CD4-positive, alpha-beta T cell treated with Interleukin-6 at 100 ng/mL for 8 hours (primary cell): ENCODE data around the gene RBM12.

Source experiments
- DNase-seq: peaks from one replicate; pipeline ENCODE4 v3.0.0-alpha.2; 2020; ENCODE audit warnings: mixed read lengths, low spot score

The RBM12 gene

DNA sequence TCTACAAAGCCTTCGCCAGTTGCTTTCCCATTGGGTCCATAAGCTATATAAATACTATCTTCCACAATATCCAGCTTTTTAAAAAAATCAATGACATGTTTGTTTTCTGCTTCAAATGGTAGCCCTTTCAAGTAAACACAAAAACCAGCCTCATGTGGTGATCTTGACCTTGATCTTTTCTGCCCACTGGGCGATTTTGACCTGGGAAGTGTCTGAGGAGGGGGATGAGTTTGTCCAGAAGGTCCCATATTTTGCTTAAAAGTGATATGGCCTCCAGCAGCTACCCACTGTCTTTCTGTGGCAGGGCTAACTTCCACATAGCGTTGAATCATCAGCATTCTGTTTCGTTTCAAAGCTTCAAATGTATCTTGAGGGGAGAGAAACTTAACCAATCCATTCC lies 10.8 kb downstream of the RBM12 start:
- DNase-seq: no peak

DNA sequence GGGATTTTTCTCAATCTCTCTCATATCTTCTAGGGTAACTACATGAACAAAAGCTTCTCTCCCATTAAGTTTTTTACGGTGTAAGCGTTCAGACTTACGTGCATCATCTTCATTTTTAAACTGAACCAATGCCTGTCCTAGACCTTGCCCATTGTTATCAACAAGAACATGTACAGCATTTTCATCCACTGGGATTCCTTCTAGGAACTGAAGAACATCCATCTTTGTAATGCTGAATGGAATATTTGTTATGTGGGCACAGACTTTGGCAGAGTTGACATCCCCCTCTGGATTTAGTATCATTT lies 11.3 kb downstream of the RBM12 start:
- DNase-seq: no peak

DNA sequence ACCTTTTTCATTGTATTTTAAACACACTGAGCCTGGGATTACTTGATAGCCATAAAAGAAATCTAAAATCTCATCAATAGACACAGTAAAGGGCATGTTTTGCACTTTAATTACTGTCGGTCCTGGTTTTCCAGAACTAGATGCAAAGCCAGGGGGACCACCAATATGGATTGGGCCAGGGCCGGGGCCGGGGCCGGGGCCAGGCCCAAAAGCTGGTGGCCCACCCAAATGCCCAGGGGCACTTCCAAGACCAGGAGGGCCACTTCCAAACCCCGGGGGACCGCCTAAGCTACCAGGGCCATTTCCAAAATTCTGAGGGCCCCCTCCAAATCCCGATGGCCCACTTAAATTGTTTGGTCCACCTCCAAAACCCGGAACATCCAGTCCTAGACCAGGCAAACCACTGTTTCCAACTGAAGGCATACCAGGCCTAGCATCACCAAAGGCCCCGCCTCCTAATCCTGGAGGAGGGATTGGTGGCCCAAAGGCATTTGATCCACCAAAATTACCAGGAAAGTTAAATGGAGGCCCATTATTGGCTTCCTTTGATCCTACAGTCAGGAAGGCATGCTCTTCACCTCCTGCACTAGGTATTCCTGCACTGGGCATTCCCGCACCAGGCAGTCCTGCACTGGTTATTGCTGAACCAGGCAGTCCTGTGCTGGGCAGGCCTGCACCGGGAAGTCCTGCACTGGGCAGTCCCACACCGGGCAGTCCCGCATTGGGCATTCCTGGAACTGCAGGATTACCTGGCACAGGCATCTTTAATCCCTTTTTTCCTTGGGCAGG lies 11.9 kb downstream of the RBM12 start:
- no peak for DNase-seq

DNA sequence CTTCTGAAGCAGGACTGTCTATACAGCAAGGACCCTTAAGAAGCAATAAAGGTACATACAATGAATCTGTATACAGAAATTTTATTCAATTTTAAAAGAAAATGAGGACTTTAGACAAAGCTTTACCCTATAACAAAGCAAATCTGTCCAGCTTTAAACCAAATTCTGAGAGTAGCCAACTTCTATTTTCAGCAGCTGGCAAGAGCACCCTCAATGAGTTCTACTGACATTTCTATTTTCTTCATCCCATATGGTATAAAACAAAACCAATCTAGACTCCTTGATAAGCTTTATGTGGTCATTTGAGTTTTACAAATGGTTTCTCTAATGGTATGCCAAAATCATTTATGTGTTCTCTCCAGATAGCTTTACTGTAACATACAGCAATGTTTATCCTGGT lies 12.7 kb downstream of the RBM12 start:
- no peak for DNase-seq

DNA sequence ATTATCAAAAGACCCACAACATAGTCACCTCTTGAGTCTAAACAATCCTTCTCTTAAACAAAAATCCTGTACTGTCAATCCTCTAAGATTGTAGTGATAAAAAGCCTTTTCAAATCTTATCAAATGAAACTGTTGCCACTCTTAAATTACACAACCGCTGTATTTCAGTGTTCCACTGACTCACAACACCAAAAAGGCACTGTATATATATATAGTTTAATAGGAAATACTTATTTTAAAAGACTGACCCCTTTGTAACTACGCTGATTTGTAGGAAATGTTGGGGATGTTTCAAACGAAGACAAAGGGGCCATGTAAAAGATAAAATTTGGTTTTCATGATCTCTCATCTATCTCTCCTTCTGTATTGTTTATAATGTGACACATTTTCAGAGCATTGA lies 14.1 kb downstream of the RBM12 start:
- no peak for DNase-seq

DNA sequence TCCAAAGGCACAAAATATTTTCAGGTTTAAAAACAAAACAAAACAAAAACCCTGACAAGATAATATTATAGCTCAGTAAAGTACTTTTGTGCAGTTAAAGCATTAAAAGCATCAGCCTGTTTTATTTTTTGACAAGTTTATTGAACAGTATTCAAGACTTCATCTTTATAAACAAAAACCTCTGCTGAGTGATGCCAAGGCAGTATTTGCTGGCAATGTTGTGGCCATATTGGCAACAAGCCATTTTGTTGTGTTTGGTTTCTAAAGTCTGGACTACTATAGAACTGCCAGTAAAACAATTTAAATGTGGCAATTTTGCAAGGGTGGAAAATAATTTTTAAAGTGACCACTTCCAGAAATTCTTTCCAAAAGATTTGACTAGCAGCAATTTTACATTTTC lies 15.9 kb downstream of the RBM12 start:
- no peak for DNase-seq

DNA sequence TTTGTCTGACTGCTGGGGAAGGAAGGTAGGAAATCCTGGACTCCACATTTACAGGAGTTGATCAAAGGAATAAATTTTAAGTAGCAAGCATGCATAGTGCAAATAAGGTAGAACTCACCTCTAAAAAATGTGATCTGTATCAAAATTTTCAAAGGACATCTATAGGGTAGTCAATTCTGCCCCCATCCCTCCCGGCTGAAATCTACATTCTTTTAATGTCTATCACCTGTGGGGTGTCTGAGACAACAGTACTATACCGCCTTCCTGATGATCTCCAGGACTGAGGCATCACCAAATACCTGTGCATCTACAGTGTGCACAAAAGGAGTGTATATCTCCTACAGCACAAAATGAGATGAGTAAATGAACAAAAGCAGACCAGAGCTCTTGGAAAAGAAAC lies 19.9 kb downstream of the RBM12 start:
- DNase-seq: no peak

DNA sequence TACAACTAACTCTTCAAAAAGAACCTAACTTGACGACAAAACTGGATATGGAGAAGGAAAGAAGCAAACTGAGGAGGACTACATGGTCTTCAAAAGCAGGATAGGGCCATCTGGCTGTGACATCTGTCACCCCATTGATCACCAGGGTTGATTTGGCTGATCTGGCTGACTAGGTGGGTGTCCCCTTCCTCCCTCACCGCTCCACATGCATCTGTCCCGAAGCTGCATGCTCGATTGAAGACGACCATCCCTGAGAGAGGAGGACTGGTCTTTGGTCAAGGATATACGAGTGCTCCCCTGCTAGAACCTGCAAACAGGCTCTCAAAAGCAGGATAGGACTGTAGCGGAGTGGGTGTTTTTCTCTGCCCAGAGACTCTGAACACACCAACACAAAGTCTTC lies 21.7 kb downstream of the RBM12 start:
- DNase-seq: no peak

DNA sequence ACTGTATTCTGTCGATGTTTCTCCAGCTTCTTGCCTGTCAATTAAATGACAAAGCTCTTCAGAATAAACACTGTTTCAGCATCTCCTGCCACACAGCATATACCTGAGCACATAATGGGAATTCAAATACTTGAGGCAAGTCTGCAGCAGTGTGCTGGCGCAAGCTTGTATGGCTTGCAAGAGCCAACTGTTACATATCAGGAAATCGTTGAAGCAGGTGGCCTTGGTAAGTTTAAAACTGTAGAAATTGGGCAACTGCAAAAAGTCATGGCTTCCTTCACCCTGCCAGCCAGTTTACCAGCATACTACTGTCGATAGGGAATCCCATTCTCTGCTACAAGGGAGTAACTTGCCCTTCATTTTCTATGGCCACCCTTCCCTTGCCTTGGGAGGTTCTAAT lies 23.0 kb downstream of the RBM12 start:
- no peak for DNase-seq

DNA sequence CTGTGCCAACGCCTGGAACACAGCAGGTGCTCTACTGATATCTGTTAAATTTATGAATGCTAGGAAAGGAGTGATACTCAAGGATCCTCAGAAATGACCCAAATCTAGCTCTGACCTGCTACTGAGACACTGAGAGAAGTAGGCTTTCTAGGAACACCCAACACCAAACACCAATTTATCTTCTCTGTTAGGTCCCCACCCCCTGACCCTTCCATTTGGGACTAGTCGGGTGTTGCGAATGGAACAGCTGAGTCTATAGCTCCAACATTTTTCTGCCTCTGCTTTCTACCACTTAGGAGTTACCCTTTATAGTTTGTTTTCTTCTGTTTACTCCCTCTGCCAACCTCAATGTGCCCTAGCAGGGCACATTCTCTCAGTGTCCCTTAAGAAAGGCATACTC lies 24.0 kb downstream of the RBM12 start:
- no peak for DNase-seq

DNA sequence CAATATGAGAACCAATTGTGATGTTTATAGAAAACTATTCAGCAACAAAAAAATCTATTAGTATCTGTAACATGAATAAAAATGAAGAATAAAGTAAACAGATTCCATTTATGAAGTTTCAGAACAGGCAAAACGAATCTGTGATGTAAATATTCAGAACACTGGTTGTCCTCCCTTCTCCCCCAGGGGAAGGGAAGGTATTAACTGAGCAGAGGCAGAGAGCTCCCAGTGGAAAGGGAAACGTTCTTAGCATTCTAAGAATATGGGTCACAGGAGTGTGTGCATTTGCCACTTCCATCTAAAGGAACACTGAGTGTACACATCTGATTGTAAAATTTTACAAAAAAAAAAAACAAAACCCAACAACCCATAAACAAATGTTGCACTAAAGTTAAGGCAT lies 25.9 kb downstream of the RBM12 start:
- no peak for DNase-seq

DNA sequence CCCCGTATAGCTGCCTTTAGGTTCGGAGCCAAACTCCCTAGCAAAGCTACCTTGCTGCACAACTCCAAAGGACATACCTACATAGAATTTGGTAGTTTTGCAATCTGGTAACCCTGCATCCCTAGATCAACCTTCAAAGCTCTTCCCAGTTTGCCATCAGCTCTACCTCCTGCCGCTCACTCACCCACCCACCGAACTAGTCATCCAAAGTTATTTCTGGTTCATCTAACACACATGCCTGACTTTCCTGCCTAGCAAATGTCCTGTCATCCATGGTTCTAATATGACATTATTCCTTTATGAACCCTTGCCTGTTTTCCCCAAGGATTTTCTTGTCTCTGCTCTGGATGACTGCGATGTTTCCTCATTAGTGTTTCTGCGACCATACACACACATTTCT lies 27.4 kb downstream of the RBM12 start:
- no peak for DNase-seq

DNA sequence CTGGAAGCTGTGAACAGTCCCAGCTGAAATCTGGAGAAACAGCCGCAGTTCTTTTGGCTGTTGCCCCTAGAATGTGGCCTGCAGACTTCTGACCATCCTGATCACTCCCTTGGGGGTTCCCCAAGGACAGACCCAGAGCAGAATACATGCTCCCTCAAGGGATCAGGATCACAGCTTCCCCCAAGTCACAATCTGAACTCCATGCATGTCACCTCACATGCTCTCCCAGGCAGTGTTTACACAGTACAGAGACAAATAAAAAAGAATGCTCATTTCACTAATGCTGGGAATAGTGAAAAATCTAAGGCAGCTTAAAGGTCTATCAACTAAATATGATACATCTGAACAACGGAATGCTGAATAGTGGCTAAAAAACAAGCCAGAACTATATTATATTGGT lies 28.6 kb downstream of the RBM12 start:
- DNase-seq: no peak

DNA sequence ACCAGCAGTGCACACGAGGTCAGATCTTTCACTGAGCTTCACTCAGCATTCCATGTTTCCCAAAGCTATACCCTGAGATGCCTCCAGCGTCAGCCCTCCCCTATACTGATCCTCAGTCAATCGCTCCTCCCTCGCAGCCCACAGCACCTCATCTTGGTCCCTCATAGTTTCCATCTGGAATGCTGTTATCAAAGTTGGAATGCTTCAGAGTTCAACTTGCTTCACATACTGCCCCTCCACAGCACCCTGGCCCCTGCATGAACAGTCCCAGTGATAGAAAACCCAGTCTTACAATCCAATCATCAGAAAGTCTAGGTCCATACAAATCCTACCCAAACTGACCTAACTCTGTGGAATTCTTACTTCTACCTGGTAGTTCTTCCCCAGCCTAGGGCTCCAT lies 29.0 kb downstream of the RBM12 start:
- DNase-seq: no peak

DNA sequence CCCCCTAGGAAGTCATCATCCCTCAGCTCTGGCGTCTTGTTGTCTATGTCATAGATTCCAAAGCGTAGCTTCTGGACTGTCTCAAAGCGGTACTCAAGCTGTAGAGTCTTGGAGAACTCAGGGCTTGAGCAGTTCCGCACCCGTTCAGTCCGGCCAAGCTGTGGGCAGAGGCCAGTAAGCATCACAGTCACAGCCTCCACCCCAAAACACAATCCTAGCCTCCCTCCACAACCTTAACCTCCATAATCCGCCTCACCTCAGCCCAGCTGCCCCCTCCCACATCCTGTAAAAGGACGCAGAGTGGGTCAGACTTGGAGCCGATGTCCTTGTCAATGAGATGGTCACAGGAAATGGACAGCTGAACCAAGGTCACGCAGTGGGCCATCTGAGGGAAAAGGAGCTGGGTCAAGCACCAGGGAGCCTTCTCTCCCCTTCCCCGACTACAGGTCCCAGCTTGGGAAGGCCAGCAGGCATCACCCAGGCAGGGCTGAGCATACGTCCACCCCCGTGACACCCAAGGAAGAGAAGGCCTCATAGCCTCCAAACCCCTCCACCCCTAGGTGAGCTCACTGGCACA lies 32.1 kb downstream of the RBM12 start:
- DNase-seq: no peak

DNA sequence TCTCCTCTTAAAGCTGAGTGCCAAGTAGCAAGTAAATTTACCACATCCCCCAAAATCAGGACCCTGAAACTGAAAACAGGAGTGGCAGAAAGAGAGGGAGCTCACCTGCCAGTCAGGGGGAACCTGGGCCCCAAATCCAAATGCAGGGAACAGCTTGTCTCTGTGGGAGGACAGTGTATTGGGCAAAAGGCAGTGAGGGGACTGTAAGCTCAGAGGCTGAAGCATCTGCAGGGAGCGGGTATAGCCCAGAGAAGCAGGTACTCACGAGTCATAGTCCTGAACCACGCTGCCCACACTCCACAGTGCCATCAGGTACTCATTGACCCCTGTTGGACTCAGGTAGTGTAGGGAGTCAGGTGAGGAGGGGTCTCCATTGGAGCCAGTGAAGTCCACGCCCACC lies 34.1 kb downstream of the RBM12 start:
- DNase-seq: no peak

DNA sequence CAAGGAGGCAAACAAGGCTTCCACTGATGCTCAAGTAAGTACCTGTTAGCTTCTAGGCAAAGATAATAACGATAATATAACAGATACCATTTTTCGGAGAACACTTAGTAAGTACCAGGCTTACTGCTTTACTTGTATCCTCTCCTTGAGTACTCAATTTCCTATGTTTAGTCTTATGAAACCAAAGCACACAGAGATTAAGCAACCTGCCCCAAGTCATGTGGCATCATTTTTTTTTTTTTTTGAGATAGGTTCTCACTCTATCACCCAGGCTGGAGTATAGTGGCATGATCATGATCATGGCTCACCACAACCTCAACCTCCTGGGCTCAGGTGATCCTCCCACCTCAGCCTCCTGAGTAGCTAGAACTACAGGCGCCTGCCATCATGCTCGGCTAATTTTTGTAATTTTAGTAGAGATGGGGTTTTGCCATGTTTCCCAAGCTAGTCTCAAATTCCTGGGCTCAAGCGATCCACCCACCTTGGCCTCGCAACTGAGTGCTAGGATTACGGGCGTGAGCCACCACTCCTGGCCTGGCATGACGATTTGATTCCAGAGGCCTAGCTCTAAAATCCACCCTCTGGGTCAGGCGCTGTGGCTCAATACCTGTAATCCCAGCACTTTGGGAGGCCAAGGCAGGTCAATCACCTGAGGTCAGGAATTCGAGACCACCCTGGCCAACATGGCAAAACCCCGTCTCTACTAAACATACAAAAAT lies 35.1 kb downstream of the RBM12 start:
- DNase-seq: no peak

DNA sequence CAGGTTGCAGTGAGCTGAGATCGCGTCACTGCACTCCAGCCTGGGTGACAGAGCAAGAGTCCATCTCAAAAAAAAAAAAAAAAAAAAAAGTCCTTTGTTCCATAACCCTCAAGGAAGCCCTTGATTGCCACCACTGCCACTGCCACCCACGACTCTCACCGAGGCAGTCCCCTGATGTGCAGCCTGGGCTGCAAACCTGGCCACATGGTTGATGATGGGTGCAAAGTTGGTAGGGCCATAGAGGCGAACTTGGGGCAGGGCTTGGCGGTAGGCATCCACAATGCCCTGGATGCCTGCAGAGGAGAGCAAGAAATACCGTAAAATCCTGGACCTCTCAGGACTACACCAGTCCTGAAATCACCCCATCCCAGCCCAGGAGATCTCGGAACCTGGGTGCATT lies 37.6 kb downstream of the RBM12 start:
- no peak for DNase-seq

DNA sequence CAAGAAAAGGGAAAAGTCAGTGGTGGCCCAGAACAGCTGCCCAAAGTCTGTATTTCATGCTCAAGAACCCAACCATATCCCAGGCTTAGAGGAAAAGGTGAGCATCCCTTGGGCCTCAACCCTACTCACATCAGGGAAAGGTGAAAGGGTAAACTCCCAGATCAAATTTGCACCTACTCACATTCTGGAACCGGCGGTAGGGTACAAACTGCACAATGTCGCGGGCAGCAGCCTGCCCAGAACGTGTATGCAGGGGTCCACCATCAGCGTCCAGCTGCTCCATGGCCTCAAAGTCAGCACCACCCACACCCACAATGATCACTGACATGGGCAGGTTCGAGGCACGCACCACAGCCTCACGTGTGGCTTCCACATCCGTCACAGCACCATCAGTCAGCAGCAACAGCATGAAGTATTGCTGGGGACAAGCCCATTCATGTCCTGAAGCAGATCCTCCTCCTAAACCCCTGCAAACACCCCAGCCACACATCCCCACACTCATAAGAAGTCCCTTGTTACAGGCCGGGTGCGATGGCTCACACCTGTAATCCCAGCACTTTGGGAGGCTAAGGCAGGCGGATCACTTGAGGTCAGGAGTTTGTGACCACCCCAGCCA lies 38.2 kb downstream of the RBM12 start:
- DNase-seq: no peak

DNA sequence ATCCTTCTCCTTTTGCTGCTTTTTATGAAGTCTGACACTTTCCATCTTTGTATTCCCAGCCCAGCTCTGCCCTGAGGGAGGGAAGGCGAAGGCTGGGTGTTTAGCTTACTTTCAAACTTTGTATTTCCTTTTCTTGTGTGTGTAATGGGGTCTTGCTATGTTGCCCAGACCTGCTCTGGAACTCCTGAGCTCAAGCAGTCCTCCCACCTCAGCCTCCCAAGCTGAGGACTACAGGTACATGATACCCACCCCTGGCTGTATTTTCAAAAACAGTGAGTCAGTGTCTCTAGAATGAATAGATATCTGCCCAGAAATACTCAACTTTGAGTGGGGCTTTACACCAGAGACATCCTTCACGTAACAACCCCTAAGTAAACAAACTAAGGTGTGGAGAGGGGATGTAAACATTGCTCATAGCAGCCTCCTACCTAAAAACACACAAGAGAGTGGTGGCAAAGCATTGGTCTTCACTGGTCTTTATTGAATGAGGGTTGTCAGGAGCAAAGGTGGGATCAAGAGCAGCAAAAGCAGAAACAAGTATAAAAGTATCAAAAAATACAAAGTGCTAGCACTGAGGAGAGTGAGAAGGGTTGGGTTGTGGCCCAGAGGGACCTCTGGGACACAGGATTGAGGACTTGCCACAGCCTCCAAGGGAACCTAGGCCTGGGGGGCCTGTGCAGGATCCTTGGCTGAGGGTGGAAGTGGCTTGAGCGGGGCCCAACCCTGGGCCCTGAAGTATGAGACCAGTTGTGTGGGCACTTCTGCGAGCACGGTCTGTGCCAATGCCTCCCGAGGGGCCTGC lies 38.9 kb downstream of the RBM12 start:
- no peak for DNase-seq

DNA sequence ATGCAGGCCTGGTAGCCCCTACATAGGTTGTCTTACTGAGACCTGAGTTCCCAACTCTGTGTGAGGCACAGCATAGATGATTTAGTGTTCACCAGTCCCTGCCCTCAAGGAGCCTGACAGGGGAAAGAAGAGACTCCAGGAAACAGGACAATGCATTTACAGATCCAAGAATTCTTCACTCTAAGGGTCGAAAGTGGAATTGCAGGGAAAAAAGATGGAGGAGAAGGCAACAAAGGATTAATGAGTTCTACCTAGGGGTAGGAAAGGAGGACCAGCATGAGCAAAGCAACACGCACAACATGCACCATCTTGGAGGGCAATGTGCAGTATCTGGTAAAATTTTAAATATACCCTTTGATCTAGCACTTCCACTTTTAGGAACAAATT lies 43.1 kb downstream of the RBM12 start:
- DNase-seq: no peak

DNA sequence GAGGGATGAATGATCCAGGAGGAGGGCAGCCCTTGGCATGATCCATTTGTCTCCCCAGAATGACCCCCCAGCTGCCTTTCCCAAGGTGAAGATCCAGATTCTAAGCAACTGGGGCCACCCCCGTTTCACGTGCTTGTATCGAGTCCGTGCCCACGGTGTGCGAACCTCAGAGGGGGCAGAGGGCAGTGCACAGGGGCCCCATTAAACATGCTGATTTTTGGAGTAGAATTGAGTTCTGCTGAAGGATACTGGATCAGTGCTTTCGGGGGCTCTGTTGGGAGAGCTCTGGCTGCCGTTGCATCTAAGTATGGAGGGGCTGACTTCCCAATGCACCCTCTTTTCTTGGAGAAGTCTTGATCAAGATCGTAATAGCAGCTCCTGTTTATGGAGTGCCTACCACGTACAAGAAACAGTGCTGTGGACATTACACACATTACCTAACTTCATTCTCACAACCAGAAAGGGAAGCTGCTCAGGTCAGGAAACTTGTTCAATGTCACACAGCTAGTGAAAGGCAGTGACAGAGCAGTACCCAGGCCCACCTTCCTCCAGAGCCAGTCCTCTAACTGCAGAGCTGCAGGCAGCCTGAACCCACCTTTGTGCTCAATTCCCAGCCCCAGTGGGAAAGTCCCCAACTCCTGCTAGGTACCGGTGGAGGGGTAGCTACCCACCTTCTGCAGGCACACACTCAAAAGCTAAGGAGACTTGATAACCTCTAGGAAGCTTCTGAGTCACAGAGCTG lies 43.7 kb downstream of the RBM12 start:
- no peak for DNase-seq
